ENCODE measurements around the gene AFAP1.

Gene AFAP1

DNA sequence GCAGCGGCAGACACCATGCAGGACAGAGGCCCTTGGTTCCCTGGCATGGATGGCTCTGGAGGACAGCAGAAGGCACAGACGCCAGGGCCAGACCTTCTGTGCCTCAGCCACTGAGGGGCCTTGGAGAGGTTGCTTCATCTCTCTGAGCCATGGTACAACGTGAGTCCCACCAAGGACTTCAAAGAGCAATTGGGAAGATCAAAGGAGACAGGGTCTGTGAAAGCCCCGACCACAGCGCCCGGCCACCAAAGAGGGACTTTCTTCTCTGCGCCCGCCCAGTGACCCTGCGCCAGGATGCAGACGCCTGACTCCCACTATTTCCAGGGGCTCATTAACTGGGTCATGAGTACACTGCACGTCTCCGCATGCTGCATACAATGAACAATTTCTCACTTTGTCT is 174.0 kb downstream of the AFAP1 start:
- no peak for TF ChIP-seq ZNF629 (tag by site-specific recombination; IDR thresholded peaks at IDR 0.05)
- no peak for TF ChIP-seq ZBTB49 (tag by site-specific recombination; IDR thresholded peaks at IDR 0.05; ENCODE audit: low read depth)
- no peak for TF ChIP-seq ZBTB10 (tag by site-specific recombination; IDR thresholded peaks at IDR 0.05)
- TF ChIP-seq ZNF48 (tag by site-specific recombination; IDR thresholded peaks at IDR 0.05) = no peak
- TF ChIP-seq ZNF596 (tag by site-specific recombination; IDR thresholded peaks at IDR 0.05) = no peak
- no peak for TF ChIP-seq GLIS1 (tag by site-specific recombination; IDR thresholded peaks at IDR 0.05)
- TF ChIP-seq ZNF510 (tag by site-specific recombination; IDR thresholded peaks at IDR 0.05; ENCODE audit: insufficient replicate concordance) = no peak
- TF ChIP-seq GLI4 (tag by site-specific recombination; IDR thresholded peaks at IDR 0.05) = no peak
- TF ChIP-seq ZNF335 (tag by site-specific recombination; conservative IDR thresholded peaks at IDR 0.05) = no peak
- no peak for TF ChIP-seq HOXD13 (CRISPR knock-in tag; IDR thresholded peaks at IDR 0.05; ENCODE audit: borderline replicate concordance)
- no peak for TF ChIP-seq ZIC2 (tag by site-specific recombination; IDR thresholded peaks at IDR 0.05)
- peaks cover 0 to 12% of the 10 kb centered on the region in 2 experiments; a peak in 1 of 3 replicates for H3K36me3 ChIP-seq (ENCODE audit: control insufficient read depth in 2 of 2, insufficient read depth in 1 of 2, low read length in 2 of 2)
- no peak overlapping the region for H3K4me3 ChIP-seq (ENCODE audit: low read depth, low read length)
- ChIA-PET CTCF (no interaction called here), POLR2A (no interaction called here)
- H3K4me1 ChIP-seq (ENCODE audit: control insufficient read depth, insufficient read depth, low read length) = no peaks in the 10 kb centered on the region
- no peak overlapping the region for H3K27ac ChIP-seq (ENCODE audit: extremely low read depth, low read depth, low read length)
- H3K9me3 ChIP-seq (ENCODE audit: control insufficient read depth, insufficient read depth, low read depth, low read length) = no peaks in the 10 kb centered on the region

GRCh38 chr4:7764466-7764865 is 175.2 kb downstream of the AFAP1 start:
- no peak for TF ChIP-seq ZNF843 (tag by site-specific recombination; IDR thresholded peaks at IDR 0.05)
- TF ChIP-seq, protein P1, sequence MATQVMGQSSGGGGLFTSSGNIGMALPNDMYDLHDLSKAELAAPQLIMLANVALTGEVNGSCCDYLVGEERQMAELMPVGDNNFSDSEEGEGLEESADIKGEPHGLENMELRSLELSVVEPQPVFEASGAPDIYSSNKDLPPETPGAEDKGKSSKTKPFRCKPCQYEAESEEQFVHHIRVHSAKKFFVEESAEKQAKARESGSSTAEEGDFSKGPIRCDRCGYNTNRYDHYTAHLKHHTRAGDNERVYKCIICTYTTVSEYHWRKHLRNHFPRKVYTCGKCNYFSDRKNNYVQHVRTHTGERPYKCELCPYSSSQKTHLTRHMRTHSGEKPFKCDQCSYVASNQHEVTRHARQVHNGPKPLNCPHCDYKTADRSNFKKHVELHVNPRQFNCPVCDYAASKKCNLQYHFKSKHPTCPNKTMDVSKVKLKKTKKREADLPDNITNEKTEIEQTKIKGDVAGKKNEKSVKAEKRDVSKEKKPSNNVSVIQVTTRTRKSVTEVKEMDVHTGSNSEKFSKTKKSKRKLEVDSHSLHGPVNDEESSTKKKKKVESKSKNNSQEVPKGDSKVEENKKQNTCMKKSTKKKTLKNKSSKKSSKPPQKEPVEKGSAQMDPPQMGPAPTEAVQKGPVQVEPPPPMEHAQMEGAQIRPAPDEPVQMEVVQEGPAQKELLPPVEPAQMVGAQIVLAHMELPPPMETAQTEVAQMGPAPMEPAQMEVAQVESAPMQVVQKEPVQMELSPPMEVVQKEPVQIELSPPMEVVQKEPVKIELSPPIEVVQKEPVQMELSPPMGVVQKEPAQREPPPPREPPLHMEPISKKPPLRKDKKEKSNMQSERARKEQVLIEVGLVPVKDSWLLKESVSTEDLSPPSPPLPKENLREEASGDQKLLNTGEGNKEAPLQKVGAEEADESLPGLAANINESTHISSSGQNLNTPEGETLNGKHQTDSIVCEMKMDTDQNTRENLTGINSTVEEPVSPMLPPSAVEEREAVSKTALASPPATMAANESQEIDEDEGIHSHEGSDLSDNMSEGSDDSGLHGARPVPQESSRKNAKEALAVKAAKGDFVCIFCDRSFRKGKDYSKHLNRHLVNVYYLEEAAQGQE (tag by site-specific recombination; IDR thresholded peaks at IDR 0.05) = no peak
- TF ChIP-seq ZNF416 (tag by site-specific recombination; IDR thresholded peaks at IDR 0.05) = no peak
- TF ChIP-seq ZNF146 (tag by site-specific recombination; IDR thresholded peaks at IDR 0.05) = no peak
- TF ChIP-seq ZNF670 (tag by site-specific recombination; IDR thresholded peaks at IDR 0.05; ENCODE audit: low read depth) = no peak
- TF ChIP-seq ZNF292 (tag by site-specific recombination; IDR thresholded peaks at IDR 0.05; ENCODE audit: borderline replicate concordance, low read depth) = no peak
- no peak for TF ChIP-seq ZNF76 (tag by site-specific recombination; IDR thresholded peaks at IDR 0.05; ENCODE audit: borderline replicate concordance, low read depth)
- no peak for TF ChIP-seq ZNF302 (tag by site-specific recombination; IDR thresholded peaks at IDR 0.05; ENCODE audit: low read depth)
- no peak for TF ChIP-seq ZBTB1 (tag by site-specific recombination; IDR thresholded peaks at IDR 0.05)
- TF ChIP-seq ZNF837 (tag by site-specific recombination; IDR thresholded peaks at IDR 0.05) = no peak
- TF ChIP-seq ZNF747 (tag by site-specific recombination; IDR thresholded peaks at IDR 0.05) = no peak
- no peak for TF ChIP-seq ZNF513 (tag by site-specific recombination; IDR thresholded peaks at IDR 0.05)
- ChIA-PET POLR2A (no interaction called here), CTCF (interaction anchor here (0.6 kb wide), 1 partner anchor 219 kb away, joined by 3 read pairs; no protein-coding TSS in a partner anchor)
- H3K4me3 ChIP-seq (ENCODE audit: low read depth, low read length) = no peak overlapping the region
- H3K4me1 ChIP-seq (ENCODE audit: control insufficient read depth, insufficient read depth, low read length) = no peaks in the 10 kb centered on the region
- no peaks in the 10 kb centered on the region for H3K9me3 ChIP-seq (ENCODE audit: control insufficient read depth, insufficient read depth, low read depth, low read length)
- H3K27ac ChIP-seq (ENCODE audit: extremely low read depth, low read depth, low read length) = no peak overlapping the region
- peaks cover 0 to 12% of the 10 kb centered on the region in 2 experiments; a peak in 1 of 3 replicates for H3K36me3 ChIP-seq (ENCODE audit: control insufficient read depth in 2 of 2, insufficient read depth in 1 of 2, low read length in 2 of 2)
